ENCODE data around the gene MEI1.

- no peak for TF ChIP-seq POLR2A (IDR thresholded peaks at IDR 0.05)
- no peak for TF ChIP-seq CTCF (IDR thresholded peaks at IDR 0.05)
Observed at GRCh38 chr22:41676134-41676533, 23.2 kb upstream of the MEI1 start.
